Large intestine (tissue), 3 donors: ENCODE data around the gene NUB1. TPM values are rescaled to one million over a fixed set of nuclear protein-coding genes. Genes with fewer than 3 reads are reported as not detected.

Experiments used
- DNase-seq, 2 donors: peaks; one replicate each; pipeline versions ENCODE4 v3.0.0 to v3.0.0-alpha.2; 2013
- H3K27ac ChIP-seq: one replicate; pipeline ENCODE4 v1.5.1; 2013; ENCODE audit warnings: low read length
- H3K27me3 ChIP-seq: 2 replicates; pipeline ENCODE4 v1.6.1; 2013; ENCODE audit warnings: low read length; ENCODE audit not compliant: control insufficient read depth, insufficient read depth
- H3K36me3 ChIP-seq: 2 replicates; pipeline ENCODE4 v1.6.1; 2013; ENCODE audit warnings: low read length; ENCODE audit not compliant: control insufficient read depth, insufficient read depth
- H3K4me1 ChIP-seq: one replicate; pipeline ENCODE4 v1.6.1; 2013; ENCODE audit warnings: low read length; ENCODE audit not compliant: control insufficient read depth, insufficient read depth
- H3K4me3 ChIP-seq: one replicate; pipeline ENCODE4 v1.5.1; 2013; ENCODE audit warnings: low read length
- H3K9me3 ChIP-seq: one replicate; pipeline ENCODE4 v1.6.1; 2013; ENCODE audit warnings: mild to moderate bottlenecking, low read depth, low read length, moderate library complexity; ENCODE audit not compliant: control insufficient read depth
- WGBS: methylation state at CpG from one replicate; pipeline ENCODE4 v1.1.5; 2013; ENCODE audit warnings: low lambda C conversion rate; ENCODE audit not compliant: insufficient coverage; 5-methylcytosine and 5-hydroxymethylcytosine counted together
- polyA plus RNA-seq: library from polyadenylated mRNA; unstranded; fragments of 120-200 nt; gene quantifications from one replicate; pipeline ENCODE4 v1.2.1, GENCODE V29; 2013

The NUB1 gene
- polyA plus RNA-seq, 1 donor = 52.5 TPM

GRCh38 chr7:151388007-151388297 lies 46.3 kb downstream of the NUB1 start:
- H3K27me3 ChIP-seq = peaks cover 20% of the 10 kb centered on the region
- no peak for DNase-seq
- WGBS = no CpG with 5 or more reads among the region's 8 CpGs
- no peak overlapping the region for H3K4me3 ChIP-seq
- H3K4me1 ChIP-seq = no peaks in the 10 kb centered on the region
- H3K36me3 ChIP-seq = no peaks in the 10 kb centered on the region
- no peak overlapping the region for H3K27ac ChIP-seq
- peaks cover 4% of the 10 kb centered on the region for H3K9me3 ChIP-seq

GRCh38 chr7:151388430-151388829 lies 46.8 kb downstream of the NUB1 start:
- H3K36me3 ChIP-seq = no peaks in the 10 kb centered on the region
- peaks cover 4% of the 10 kb centered on the region for H3K9me3 ChIP-seq
- no peak overlapping the region for H3K4me3 ChIP-seq
- H3K27me3 ChIP-seq = peaks cover 15% of the 10 kb centered on the region
- no peak for DNase-seq
- no peaks in the 10 kb centered on the region for H3K4me1 ChIP-seq
- no peak overlapping the region for H3K27ac ChIP-seq
- WGBS = no CpG with 5 or more reads among the region's 10 CpGs

GRCh38 chr7:151389096-151389767 lies 47.6 kb downstream of the NUB1 start:
- no peaks in the 10 kb centered on the region for H3K4me1 ChIP-seq
- 100% methylated on average over 2 of the region's 21 CpGs for WGBS
- H3K27ac ChIP-seq = no peak overlapping the region
- H3K36me3 ChIP-seq = no peaks in the 10 kb centered on the region
- H3K27me3 ChIP-seq = peaks cover 8% of the 10 kb centered on the region
- peaks cover 5% of the 10 kb centered on the region for H3K9me3 ChIP-seq
- H3K4me3 ChIP-seq = no peak overlapping the region
- no peak for DNase-seq

- H3K4me3 ChIP-seq = no peak overlapping the region
- no peak overlapping the region for H3K27ac ChIP-seq
- no peaks in the 10 kb centered on the region for H3K36me3 ChIP-seq
- whole genome bisulfite sequencing = no CpG with 5 or more reads among the region's 24 CpGs
- peaks cover under 1% of the 10 kb centered on the region for H3K27me3 ChIP-seq
- H3K9me3 ChIP-seq = peaks cover 4% of the 10 kb centered on the region
- no peaks in the 10 kb centered on the region for H3K4me1 ChIP-seq
- DNase-seq = no peak
Observed at GRCh38 chr7:151389768-151390597, 48.4 kb downstream of the NUB1 start.

- no CpG with 5 or more reads among the region's 25 CpGs for WGBS
- H3K9me3 ChIP-seq = peaks cover 3% of the 10 kb centered on the region
- H3K36me3 ChIP-seq = no peaks in the 10 kb centered on the region
- H3K4me1 ChIP-seq = no peaks in the 10 kb centered on the region
- no peaks in the 10 kb centered on the region for H3K27me3 ChIP-seq
- no peak overlapping the region for H3K4me3 ChIP-seq
- H3K27ac ChIP-seq = no peak overlapping the region
- no peak for DNase-seq
Observed at GRCh38 chr7:151390598-151391357, 49.2 kb downstream of the NUB1 start.

- WGBS = no CpG with 5 or more reads among the region's 9 CpGs
- no peak for DNase-seq
- Histone ChIP-seq H3K4me1 (no peaks in the 10 kb centered on the region), H3K36me3 (no peaks in the 10 kb centered on the region), H3K9me3 (peaks cover 3% of the 10 kb centered on the region), H3K27ac (no peak overlapping the region), H3K27me3 (no peaks in the 10 kb centered on the region), H3K4me3 (no peak overlapping the region)
Observed at GRCh38 chr7:151391358-151391730, 49.7 kb downstream of the NUB1 start.

GRCh38 chr7:151392002-151392401 lies 50.4 kb downstream of the NUB1 start:
- WGBS = no CpG with 5 or more reads among the region's 8 CpGs
- no peak for DNase-seq

GRCh38 chr7:151392426-151392825 lies 50.8 kb downstream of the NUB1 start:
- WGBS = no CpG with 5 or more reads among the region's 13 CpGs
- Histone ChIP-seq H3K27me3 (no peaks in the 10 kb centered on the region), H3K9me3 (peaks cover 6% of the 10 kb centered on the region), H3K4me1 (no peaks in the 10 kb centered on the region), H3K4me3 (no peak overlapping the region), H3K36me3 (no peaks in the 10 kb centered on the region), H3K27ac (no peak overlapping the region)
- DNase-seq = no peak

More at GRCh38 chr7:151392002-151392401, 50.4 kb downstream of the NUB1 start:
- no peaks in the 10 kb centered on the region for H3K36me3 ChIP-seq
- peaks cover 5% of the 10 kb centered on the region for H3K9me3 ChIP-seq
- no peaks in the 10 kb centered on the region for H3K4me1 ChIP-seq
- H3K27me3 ChIP-seq = no peaks in the 10 kb centered on the region
- no peak overlapping the region for H3K4me3 ChIP-seq
- H3K27ac ChIP-seq = no peak overlapping the region

- no peak for DNase-seq
- H3K27ac ChIP-seq = no peak overlapping the region
- WGBS = no CpG with 5 or more reads among the region's 31 CpGs
- H3K9me3 ChIP-seq = peaks cover 9% of the 10 kb centered on the region
- H3K36me3 ChIP-seq = no peaks in the 10 kb centered on the region
- H3K27me3 ChIP-seq = no peaks in the 10 kb centered on the region
- no peak overlapping the region for H3K4me3 ChIP-seq
- H3K4me1 ChIP-seq = no peaks in the 10 kb centered on the region
Observed at GRCh38 chr7:151393031-151393977, 51.7 kb downstream of the NUB1 start.
